HEK293 (cell line): ENCODE data around the gene ARHGAP10.

Experiments
- BCL11A ChIP-seq: fragments of 450-650 bp; formaldehyde crosslinking; IDR thresholded peaks from 2 replicates; pipeline ENCODE4 v1.5.1; 2016; ENCODE audit warnings: low read depth, missing biosample characterization, missing genetic modification characterization
- SALL2 ChIP-seq: fragments of 450-650 bp; formaldehyde crosslinking; IDR thresholded peaks from 2 replicates; pipeline ENCODE4 v1.5.0; 2017; ENCODE audit warnings: missing biosample characterization, mild to moderate bottlenecking, missing genetic modification characterization, borderline replicate concordance
- YY1 ChIP-seq: fragments of 450-650 bp; formaldehyde crosslinking; IDR thresholded peaks from 2 replicates; pipeline ENCODE4 v1.5.1; 2018; ENCODE audit warnings: missing biosample characterization, missing genetic modification characterization
- ZNF133 ChIP-seq: fragments of 450-650 bp; formaldehyde crosslinking; IDR thresholded peaks from 2 replicates; pipeline ENCODE4 v1.5.1; 2016; ENCODE audit warnings: missing biosample characterization, missing genetic modification characterization
- ZNF214 ChIP-seq: fragments of 450-650 bp; formaldehyde crosslinking; IDR thresholded peaks from 2 replicates; pipeline ENCODE4 v1.5.1; 2017; ENCODE audit warnings: missing biosample characterization, mild to moderate bottlenecking, missing genetic modification characterization, borderline replicate concordance
- ZNF549 ChIP-seq: fragments of 450-650 bp; IDR thresholded peaks from 2 replicates; pipeline ENCODE4 v1.5.1; 2018; ENCODE audit warnings: missing biosample characterization, missing genetic modification characterization, mild to moderate bottlenecking, inconsistent platforms, moderate library complexity
- ZNF629 ChIP-seq: fragments of 450-650 bp; formaldehyde crosslinking; IDR thresholded peaks from 2 replicates; pipeline ENCODE4 v1.5.1; 2017; ENCODE audit warnings: missing biosample characterization, missing genetic modification characterization
- TF ChIP-seq, protein P1 (sequence below): fragments of 450-650 bp; IDR thresholded peaks from 2 replicates; pipeline ENCODE4 v1.5.1; 2018; ENCODE audit warnings: missing biosample characterization, mild to moderate bottlenecking, missing genetic modification characterization
- TF ChIP-seq, protein P2 (sequence below): fragments of 450-650 bp; formaldehyde crosslinking; conservative IDR thresholded peaks from 2 replicates; pipeline ENCODE4 v1.5.1; 2016; ENCODE audit warnings: low read depth, missing biosample characterization, missing genetic modification characterization
- TF ChIP-seq, protein P3 (sequence below): fragments of 450-650 bp; formaldehyde crosslinking; IDR thresholded peaks from 2 replicates; pipeline ENCODE4 v1.5.1; 2016; ENCODE audit warnings: missing biosample characterization, missing genetic modification characterization
- TF ChIP-seq, protein P4 (sequence below): fragments of 450-650 bp; formaldehyde crosslinking; IDR thresholded peaks from 2 replicates; pipeline ENCODE4 v1.5.1; 2016; ENCODE audit warnings: missing biosample characterization, missing genetic modification characterization
- TF ChIP-seq, protein P5 (sequence below): fragments of 450-650 bp; formaldehyde crosslinking; IDR thresholded peaks from 2 replicates; pipeline ENCODE4 v1.5.0; 2017; ENCODE audit warnings: missing biosample characterization, missing genetic modification characterization, borderline replicate concordance

DNA sequence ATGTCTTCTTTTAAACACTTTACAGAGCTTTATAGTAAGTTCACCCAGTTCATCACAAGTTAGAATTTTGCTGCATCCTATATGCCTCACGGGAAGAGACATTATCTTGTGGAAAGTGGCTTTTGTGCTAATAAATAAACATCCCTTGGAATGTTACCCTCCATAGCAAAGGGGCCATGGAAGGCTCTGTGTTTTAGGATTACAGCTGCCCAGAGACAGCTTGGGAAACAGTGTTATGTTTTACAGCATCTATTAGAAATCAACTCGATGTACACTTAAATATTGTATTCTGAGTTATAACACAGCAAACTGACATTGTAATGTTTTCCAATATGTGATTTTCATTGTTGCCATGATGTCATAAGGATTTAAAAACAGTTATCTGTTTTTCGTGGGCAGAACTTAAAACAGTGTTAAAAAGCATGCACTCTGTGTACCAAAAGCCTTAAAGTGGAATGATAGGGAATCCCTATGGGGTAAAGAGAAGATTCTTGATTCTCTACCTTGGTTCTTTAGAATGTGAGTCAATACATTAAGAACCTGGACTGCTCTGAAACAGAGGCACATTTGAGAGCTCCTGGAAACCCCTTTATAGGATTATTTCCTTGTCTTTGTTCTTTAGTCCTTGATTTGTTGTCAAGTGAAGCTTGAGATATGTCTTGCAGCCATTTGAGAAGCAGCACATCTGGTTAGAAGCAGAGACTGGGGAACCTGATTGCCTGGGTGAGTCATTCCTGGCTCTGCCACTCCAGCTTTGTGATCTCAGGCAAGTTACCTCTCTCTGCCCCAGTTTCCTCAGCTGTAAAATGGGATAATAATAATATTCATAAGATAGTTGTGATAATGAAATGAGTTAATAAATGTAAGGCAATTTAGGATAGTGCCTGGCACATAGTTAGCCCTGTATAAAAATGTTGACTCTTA lies 41.6 kb downstream of the ARHGAP10 start:
- TF ChIP-seq SALL2 (no peak), ZNF133 (tag by site-specific recombination) (no peak), ZNF629 (tag by site-specific recombination) (0 out of 2 replicates have a peak, but pooled peaks have one; percentile 17), YY1 (tag by site-specific recombination) (no peak), BCL11A (tag by site-specific recombination) (no peak), ZNF549 (tag by site-specific recombination) (no peak), ZNF214 (tag by site-specific recombination) (no peak)
- TF ChIP-seq, protein P1, sequence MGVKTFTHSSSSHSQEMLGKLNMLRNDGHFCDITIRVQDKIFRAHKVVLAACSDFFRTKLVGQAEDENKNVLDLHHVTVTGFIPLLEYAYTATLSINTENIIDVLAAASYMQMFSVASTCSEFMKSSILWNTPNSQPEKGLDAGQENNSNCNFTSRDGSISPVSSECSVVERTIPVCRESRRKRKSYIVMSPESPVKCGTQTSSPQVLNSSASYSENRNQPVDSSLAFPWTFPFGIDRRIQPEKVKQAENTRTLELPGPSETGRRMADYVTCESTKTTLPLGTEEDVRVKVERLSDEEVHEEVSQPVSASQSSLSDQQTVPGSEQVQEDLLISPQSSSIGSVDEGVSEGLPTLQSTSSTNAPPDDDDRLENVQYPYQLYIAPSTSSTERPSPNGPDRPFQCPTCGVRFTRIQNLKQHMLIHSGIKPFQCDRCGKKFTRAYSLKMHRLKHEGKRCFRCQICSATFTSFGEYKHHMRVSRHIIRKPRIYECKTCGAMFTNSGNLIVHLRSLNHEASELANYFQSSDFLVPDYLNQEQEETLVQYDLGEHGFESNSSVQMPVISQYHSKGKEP, result no peak
- TF ChIP-seq, protein P2, sequence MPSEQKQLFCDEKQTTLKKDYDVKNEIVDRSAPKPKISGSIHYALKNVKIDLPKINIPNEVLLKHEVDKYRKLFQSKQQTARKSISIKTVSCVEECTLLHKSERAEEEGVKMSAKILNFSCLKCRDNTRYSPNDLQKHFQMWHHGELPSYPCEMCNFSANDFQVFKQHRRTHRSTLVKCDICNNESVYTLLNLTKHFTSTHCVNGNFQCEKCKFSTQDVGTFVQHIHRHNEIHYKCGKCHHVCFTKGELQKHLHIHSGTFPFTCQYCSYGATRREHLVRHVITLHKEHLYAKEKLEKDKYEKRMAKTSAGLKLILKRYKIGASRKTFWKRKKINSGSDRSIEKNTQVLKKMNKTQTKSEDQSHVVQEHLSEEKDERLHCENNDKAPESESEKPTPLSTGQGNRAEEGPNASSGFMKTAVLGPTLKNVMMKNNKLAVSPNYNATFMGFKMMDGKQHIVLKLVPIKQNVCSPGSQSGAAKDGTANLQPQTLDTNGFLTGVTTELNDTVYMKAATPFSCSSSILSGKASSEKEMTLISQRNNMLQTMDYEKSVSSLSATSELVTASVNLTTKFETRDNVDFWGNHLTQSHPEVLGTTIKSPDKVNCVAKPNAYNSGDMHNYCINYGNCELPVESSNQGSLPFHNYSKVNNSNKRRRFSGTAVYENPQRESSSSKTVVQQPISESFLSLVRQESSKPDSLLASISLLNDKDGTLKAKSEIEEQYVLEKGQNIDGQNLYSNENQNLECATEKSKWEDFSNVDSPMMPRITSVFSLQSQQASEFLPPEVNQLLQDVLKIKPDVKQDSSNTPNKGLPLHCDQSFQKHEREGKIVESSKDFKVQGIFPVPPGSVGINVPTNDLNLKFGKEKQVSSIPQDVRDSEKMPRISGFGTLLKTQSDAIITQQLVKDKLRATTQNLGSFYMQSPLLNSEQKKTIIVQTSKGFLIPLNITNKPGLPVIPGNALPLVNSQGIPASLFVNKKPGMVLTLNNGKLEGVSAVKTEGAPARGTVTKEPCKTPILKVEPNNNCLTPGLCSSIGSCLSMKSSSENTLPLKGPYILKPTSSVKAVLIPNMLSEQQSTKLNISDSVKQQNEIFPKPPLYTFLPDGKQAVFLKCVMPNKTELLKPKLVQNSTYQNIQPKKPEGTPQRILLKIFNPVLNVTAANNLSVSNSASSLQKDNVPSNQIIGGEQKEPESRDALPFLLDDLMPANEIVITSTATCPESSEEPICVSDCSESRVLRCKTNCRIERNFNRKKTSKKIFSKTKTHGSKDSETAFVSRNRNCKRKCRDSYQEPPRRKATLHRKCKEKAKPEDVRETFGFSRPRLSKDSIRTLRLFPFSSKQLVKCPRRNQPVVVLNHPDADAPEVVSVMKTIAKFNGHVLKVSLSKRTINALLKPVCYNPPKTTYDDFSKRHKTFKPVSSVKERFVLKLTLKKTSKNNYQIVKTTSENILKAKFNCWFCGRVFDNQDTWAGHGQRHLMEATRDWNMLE (tag by site-specific recombination), result no peak
- TF ChIP-seq, protein P3, sequence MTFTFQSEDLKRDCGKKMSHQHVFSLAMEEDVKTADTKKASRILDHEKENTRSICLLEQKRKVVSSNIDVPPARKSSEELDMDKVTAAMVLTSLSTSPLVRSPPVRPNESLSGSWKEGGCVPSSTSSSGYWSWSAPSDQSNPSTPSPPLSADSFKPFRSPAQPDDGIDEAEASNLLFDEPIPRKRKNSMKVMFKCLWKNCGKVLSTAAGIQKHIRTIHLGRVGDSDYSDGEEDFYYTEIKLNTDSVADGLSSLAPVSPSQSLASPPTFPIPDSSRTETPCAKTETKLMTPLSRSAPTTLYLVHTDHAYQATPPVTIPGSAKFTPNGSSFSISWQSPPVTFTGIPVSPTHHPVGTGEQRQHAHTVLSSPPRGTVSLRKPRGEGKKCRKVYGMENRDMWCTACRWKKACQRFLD, result no peak
- TF ChIP-seq, protein P4, sequence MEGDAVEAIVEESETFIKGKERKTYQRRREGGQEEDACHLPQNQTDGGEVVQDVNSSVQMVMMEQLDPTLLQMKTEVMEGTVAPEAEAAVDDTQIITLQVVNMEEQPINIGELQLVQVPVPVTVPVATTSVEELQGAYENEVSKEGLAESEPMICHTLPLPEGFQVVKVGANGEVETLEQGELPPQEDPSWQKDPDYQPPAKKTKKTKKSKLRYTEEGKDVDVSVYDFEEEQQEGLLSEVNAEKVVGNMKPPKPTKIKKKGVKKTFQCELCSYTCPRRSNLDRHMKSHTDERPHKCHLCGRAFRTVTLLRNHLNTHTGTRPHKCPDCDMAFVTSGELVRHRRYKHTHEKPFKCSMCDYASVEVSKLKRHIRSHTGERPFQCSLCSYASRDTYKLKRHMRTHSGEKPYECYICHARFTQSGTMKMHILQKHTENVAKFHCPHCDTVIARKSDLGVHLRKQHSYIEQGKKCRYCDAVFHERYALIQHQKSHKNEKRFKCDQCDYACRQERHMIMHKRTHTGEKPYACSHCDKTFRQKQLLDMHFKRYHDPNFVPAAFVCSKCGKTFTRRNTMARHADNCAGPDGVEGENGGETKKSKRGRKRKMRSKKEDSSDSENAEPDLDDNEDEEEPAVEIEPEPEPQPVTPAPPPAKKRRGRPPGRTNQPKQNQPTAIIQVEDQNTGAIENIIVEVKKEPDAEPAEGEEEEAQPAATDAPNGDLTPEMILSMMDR, result no peak
- TF ChIP-seq, protein P5, sequence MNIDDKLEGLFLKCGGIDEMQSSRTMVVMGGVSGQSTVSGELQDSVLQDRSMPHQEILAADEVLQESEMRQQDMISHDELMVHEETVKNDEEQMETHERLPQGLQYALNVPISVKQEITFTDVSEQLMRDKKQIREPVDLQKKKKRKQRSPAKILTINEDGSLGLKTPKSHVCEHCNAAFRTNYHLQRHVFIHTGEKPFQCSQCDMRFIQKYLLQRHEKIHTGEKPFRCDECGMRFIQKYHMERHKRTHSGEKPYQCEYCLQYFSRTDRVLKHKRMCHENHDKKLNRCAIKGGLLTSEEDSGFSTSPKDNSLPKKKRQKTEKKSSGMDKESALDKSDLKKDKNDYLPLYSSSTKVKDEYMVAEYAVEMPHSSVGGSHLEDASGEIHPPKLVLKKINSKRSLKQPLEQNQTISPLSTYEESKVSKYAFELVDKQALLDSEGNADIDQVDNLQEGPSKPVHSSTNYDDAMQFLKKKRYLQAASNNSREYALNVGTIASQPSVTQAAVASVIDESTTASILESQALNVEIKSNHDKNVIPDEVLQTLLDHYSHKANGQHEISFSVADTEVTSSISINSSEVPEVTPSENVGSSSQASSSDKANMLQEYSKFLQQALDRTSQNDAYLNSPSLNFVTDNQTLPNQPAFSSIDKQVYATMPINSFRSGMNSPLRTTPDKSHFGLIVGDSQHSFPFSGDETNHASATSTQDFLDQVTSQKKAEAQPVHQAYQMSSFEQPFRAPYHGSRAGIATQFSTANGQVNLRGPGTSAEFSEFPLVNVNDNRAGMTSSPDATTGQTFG (tag by site-specific recombination), result no peak
